ENCODE measurements around the gene NFATC1.
"Not testable (repeated sequence)": the region's sequence is repeated elsewhere in the genome, so short reads cannot be mapped to it uniquely, and the experiment has no call there.

NFATC1 gene

GRCh38 chr18:79479116-79479760 lies 83.5 kb downstream of the NFATC1 start:
- no peak for DNase-seq

DNA sequence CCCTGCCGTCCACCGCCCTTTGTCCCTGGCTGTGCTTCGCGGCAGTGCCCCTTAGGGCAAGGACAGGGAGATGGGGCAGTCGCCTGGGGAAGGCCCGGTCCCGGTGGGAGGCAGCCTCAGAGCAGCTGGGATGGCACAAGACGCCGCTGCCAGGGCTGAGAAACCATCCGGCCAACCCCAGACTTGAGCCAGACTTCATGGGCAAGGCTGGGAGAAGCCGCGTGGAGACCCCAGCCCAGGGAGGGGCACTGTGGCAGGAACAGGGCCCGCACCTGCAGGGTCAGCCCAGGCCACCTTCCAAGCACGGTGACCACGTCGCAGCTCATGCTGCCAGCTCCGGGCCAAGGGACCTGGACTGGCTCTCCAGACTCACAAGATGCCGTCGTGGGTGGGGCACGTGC lies 84.0 kb downstream of the NFATC1 start:
- DNase-seq = no peak

- no peak for DNase-seq
Observed at GRCh38 chr18:79480171-79481045, 84.7 kb downstream of the NFATC1 start.

GRCh38 chr18:79481046-79481790 lies 85.5 kb downstream of the NFATC1 start:
- DNase-seq = no peak

GRCh38 chr18:79483393-79483792 lies 87.7 kb downstream of the NFATC1 start:
- not testable (repeated sequence) for DNase-seq

- no peak for DNase-seq
Observed at GRCh38 chr18:79483971-79484491, 88.3 kb downstream of the NFATC1 start.

DNA sequence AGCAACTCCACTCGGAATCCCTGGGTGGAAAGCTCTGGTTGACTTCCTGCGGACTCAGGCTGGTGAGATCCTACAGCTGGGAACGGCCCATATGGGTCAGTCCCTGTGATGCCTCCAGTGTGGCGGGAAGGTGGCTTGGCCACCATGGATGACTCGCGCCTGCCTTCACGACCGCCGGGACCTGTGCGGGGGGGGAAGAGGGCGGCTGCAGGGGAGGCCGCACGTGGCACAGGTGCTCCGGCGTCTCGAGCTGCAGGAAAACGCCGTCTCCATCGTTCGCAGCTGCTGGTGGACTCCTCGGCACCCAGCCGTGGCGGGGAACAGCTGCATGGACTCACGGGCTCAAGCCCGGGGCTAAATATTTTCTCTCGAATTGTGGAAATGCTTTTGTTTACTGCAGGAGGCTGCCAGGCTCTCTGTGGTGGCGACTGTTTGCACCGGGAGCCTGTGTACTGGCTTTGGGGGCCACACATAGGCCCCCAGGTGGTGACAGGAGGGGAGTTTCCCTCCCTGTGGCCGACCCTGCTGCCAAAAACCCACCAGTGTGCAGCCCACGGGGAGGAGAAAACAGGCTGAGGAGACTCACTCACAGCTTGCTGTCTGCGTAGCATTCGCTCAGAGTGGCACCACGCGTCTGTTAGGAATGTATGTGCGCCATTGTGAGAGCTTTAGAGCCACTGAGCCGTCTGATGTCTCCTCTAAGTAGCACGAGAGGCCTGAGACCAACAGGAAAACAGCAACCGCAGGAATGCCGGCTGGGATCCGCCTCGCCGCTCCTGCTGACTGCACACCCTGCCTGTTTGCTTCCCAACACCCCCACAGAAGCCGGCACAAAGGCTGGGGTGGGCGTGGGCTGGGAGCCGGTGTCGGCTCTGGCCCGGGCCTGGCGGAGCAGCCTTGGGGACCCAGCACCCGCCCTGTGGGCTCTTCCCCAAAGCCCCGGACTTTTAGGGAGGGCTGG lies 89.2 kb downstream of the NFATC1 start:
- DNase-seq = no peak

- no peak for DNase-seq
Observed at GRCh38 chr18:79485788-79486355, 90.1 kb downstream of the NFATC1 start.

DNA sequence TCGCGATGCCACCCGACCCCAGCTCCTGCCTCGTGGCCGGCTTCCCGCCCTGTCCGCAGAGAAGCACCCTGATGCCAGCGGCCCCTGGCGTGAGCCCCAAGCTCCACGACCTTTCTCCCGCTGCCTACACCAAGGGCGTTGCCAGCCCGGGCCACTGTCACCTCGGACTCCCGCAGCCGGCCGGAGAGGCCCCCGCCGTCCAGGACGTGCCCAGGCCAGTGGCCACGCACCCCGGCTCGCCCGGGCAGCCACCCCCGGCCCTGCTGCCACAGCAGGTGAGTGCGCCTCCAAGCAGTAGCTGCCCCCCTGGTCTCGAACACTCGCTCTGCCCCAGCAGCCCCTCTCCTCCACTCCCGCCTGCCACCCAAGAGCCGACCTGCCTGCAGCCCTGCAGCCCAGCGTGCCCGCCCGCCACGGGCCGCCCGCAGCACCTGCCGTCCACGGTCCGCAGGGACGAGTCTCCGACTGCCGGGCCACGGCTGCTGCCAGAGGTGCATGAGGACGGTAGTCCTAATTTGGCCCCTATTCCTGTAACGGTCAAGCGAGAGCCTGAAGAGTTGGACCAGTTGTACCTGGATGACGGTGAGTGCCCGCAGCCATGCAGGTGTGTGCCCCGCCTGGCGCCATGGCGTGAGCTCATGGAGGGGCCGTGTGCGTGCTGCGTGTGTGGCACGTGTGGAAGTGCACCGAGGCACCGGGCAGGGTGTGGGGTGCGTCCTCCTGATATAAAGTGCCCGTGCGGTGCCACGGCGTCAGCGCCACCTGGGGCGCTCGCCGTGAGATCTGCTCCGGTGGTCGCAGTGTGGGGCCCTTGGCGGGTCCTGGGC lies 90.8 kb downstream of the NFATC1 start:
- DNase-seq = no peak

DNA sequence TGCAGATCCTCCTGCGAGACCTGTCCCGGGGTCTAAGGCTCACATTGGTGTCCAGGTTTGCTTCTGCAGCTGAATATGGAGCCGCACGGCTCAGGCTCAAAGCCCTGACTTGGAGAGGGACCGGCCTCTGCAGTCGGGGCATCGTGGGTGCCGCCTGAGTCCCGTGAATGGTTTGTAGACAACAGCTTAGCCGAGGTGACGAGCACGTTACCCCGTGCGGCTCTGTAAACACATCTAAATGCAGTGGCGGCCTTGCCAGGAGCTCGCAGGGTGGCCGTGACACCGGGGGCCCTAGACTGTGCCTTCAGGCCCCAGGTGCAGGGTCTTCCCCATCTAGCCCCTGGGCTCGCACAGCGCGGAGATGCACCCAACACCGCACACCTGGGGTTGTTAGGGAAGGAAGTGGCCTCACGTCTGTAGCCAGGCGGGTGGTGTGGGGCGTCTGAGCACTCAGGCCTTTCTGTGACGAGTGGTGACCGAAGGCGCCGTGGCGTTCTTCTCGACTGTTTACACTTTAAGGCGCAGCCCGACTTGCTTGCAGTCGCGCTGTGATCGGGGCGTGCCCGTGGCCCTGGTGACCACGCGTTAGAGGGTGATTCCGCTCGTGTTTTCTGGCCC lies 91.6 kb downstream of the NFATC1 start:
- DNase-seq = no peak

DNA sequence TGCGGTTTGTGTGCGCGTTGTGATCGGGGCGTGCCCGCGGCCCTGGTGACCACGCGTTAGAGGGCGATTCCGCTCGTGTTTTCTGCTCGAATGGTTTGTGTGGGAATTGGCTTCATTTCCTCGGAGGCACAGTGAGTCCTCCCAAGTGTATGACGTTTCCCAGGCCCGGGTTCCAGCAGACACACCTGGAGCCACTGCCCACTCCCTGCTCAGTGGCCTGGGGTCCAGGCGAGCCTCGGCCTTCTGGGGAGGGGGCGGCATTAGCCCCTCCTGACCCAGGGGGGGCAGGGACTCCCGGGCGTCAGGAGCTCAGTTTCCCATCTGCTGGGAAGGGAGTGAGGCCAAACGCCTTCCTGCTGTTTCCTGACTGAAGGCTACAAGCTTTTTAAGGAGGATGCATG lies 92.1 kb downstream of the NFATC1 start:
- no peak for DNase-seq

- DNase-seq = no peak
Observed at GRCh38 chr18:79488311-79489050, 92.8 kb downstream of the NFATC1 start.

GRCh38 chr18:79489051-79489898 lies 93.5 kb downstream of the NFATC1 start:
- no peak for DNase-seq

DNA sequence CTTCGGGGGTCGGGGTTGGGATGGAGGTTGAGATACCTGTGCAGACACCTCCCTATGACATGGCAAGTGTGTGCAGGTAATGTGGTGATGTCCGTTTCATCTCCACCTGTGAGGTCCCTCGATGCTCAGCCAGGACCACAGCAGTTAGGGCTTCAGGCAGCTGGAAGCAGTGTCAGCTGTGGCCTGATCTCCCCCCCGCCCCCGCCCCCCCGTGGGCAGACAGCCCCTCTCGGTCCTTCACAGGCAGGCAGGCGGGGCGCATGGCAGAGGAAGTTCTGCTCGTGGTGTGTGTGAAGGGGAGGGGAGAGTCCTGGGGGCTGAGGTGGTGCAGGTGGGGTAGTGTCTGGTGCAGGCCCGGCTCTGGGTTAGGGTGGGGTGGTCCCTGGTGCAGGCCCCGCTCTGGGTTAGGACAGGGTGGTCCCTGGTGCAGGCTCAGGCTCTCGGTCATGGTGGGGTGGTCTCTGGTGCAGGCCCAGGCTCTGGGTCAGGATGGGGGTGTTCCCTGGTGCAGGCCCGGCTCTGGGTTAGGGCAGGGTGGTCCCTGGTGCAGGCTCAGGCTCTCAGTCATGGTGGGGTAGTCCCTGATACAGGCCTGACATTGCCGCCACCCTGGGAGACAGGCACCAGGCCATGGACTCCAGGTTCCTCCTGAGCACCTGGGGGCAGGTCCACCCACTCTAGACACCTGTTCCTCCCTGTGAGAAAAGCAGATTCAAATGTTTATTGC lies 94.3 kb downstream of the NFATC1 start:
- DNase-seq = no peak

DNA sequence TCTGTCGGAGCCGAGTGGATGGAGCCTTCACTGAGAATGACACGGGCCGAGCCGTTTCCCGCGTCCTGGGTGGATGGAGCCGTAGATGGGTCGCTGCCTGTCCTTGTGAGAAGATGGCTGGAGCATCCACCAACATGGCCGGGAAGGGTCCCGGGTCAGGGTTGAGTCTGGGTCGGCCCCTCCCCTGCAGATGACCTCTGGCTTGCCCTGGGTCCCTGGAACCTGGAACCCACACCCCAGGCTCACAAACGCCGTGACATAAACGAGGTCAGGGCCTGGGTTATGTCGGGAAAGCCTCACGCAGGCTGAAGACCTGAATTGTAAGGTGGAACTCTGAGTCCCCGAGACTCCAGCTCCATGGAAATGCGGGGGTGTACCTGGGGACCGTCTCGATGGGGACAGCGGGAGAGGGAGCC lies 94.9 kb downstream of the NFATC1 start:
- DNase-seq = no peak

GRCh38 chr18:79491081-79491551 lies 95.4 kb downstream of the NFATC1 start:
- no peak for DNase-seq

DNA sequence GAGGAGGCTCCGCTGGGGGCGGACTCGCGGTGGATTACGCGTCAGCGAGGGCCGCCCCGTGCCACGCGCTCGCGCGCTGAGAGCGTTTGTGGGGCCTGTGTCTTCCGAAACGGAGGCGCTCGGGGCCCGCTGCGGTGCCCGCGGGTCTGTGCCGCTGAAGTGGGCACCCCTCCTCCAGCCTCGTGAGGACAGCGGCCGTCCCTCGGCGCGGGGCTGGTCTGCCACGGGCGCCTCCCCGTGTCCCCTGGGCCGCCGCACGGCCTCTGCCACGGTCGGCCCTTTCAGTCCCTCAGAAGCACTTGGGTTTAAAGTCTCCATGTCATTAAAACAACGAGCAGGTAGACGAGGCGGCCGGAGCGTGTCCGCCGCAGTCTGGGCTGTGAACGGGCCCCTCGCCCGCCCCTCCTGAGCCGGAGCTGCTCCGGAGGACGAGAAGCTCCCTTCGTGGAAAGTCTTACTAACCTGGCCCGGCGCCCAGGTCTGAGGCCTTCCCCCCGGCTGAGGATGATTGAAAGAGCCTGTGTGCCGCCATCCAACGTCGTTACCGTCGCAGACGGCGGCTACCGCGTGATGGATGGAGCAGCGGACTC lies 97.6 kb downstream of the NFATC1 start:
- no peak for DNase-seq
